ENCODE data around the gene IFT43.

IFT43 gene

DNA sequence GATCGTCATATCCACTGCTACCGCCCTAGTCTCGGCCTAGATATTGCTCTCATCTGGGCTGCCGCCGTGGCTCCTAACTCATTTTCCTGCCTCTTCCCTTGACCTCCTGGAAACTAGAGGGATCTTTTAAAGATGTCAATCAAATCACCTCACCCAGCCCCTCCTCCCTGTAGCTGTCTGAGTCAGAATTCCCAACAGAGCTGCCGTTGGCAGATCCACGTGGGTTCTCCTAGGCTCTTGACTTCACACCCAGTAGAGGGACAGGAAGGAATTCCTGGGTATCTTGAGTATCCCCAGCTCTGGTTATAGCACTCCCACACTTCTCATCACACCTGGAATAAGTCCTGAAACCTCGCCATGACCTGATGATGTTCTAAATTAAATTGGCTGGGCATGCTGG, 15.7 kb upstream of the IFT43 start:
- Histone ChIP-seq H2BK120ac (ENCODE audit: low read depth, low read length) (no peak overlapping the region), H2BK5ac (ENCODE audit: low read depth, low read length, poor library complexity, severe bottlenecking) (no peak overlapping the region), H3K9me3 (ENCODE audit: control insufficient read depth, low read length) (no peaks in the 10 kb centered on the region), H3K4ac (ENCODE audit: low read depth in 1 of 2, low read length in 2 of 2) (no peak overlapping the region), H4K91ac (ENCODE audit: low read length) (no peak overlapping the region), H3K4me2 (ENCODE audit: low read length, poor library complexity, severe bottlenecking) (no peak overlapping the region), H3K79me1 (replicated peaks; ENCODE audit: low read length, poor library complexity, severe bottlenecking) (peaks cover 1% of the 10 kb centered on the region), H2BK12ac (ENCODE audit: low read length in 2 of 2) (no peak overlapping the region), H2AFZ (ENCODE audit: low read depth, low read length) (no peak overlapping the region), H3K23ac (ENCODE audit: low read length in 2 of 2) (no peak overlapping the region), H2AK5ac (ENCODE audit: low read length, severe bottlenecking) (no peak overlapping the region), H3K18ac (ENCODE audit: low read depth in 1 of 2, low read length in 2 of 2) (no peak overlapping the region), H4K8ac (ENCODE audit: low read length) (no peak overlapping the region), H2BK15ac (ENCODE audit: low read depth, poor library complexity, severe bottlenecking) (no peak overlapping the region), H3K9ac (ENCODE audit: low read length) (no peak overlapping the region), H3K27me3 (ENCODE audit: control insufficient read depth in 1 of 2, insufficient read depth in 1 of 2, low read length in 2 of 2) (no peaks in the 10 kb centered on the region), H3K14ac (ENCODE audit: low read length in 2 of 2) (no peak overlapping the region), H3K27ac (ENCODE audit: low read length, poor library complexity, severe bottlenecking) (no peak overlapping the region), H3K4me1 (ENCODE audit: control insufficient read depth, insufficient read depth, low read depth, low read length) (peaks cover 7% of the 10 kb centered on the region), H3K36me3 (ENCODE audit: control insufficient read depth in 1 of 2, insufficient read depth in 2 of 2, low read depth in 1 of 2, low read length in 2 of 2) (peaks cover 21 to 44% of the 10 kb centered on the region in 2 experiments), H3K4me3 (ENCODE audit: insufficient read depth in 1 of 2, low read depth in 1 of 2, low read length in 2 of 2) (no peak overlapping the region)
- no peak for DNase-seq
- WGBS, result 73% methylated on average over 8 of the region's 8 CpGs

DNA sequence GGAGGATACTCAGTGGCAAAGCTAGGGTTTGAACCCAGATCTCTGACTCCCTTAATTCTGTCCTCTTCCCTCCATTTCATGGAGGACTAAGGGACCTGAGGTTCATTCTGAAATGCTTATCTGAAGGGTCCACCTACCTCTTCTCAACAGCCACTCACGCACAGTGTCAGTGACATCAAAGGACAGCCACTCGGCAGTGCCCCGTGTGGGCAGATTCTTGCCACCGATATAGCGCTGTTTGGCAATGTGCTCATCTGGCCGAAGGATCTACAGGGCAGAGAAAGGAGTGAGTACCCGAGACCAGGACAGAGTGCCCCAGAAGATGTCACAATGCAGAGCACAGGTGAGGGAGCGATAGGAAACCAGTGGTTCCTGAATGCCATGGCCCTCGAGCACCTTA, 14.6 kb upstream of the IFT43 start:
- Histone ChIP-seq H3K4ac (ENCODE audit: low read depth in 1 of 2, low read length in 2 of 2) (no peak overlapping the region), H3K9ac (ENCODE audit: low read length) (no peak overlapping the region), H2BK120ac (ENCODE audit: low read depth, low read length) (no peak overlapping the region), H3K18ac (ENCODE audit: low read depth in 1 of 2, low read length in 2 of 2) (no peak overlapping the region), H3K27me3 (ENCODE audit: control insufficient read depth in 1 of 2, insufficient read depth in 1 of 2, low read length in 2 of 2) (no peaks in the 10 kb centered on the region), H3K79me1 (replicated peaks; ENCODE audit: low read length, poor library complexity, severe bottlenecking) (peaks cover 1% of the 10 kb centered on the region), H3K4me3 (ENCODE audit: insufficient read depth in 1 of 2, low read depth in 1 of 2, low read length in 2 of 2) (no peak overlapping the region), H3K4me1 (ENCODE audit: control insufficient read depth, insufficient read depth, low read depth, low read length) (peaks cover 7% of the 10 kb centered on the region), H3K4me2 (ENCODE audit: low read length, poor library complexity, severe bottlenecking) (no peak overlapping the region), H4K91ac (ENCODE audit: low read length) (no peak overlapping the region), H3K9me3 (ENCODE audit: control insufficient read depth, low read length) (no peaks in the 10 kb centered on the region), H3K14ac (ENCODE audit: low read length in 2 of 2) (no peak overlapping the region), H2BK5ac (ENCODE audit: low read depth, low read length, poor library complexity, severe bottlenecking) (no peak overlapping the region), H3K23ac (ENCODE audit: low read length in 2 of 2) (no peak overlapping the region), H2AK5ac (ENCODE audit: low read length, severe bottlenecking) (no peak overlapping the region), H3K27ac (ENCODE audit: low read length, poor library complexity, severe bottlenecking) (no peak overlapping the region), H4K8ac (ENCODE audit: low read length) (no peak overlapping the region), H3K36me3 (ENCODE audit: control insufficient read depth in 1 of 2, insufficient read depth in 2 of 2, low read depth in 1 of 2, low read length in 2 of 2) (peaks cover 19 to 33% of the 10 kb centered on the region in 2 experiments), H2BK12ac (ENCODE audit: low read length in 2 of 2) (no peak overlapping the region), H2AFZ (ENCODE audit: low read depth, low read length) (no peak overlapping the region), H2BK15ac (ENCODE audit: low read depth, poor library complexity, severe bottlenecking) (no peak overlapping the region)
- 87% methylated on average over 9 of the region's 9 CpGs for WGBS
- no peak for DNase-seq

- Histone ChIP-seq H3K27ac (ENCODE audit: low read length, poor library complexity, severe bottlenecking) (no peak overlapping the region), H3K4me3 (ENCODE audit: insufficient read depth in 1 of 2, low read depth in 1 of 2, low read length in 2 of 2) (no peak overlapping the region), H3K18ac (ENCODE audit: low read depth in 1 of 2, low read length in 2 of 2) (no peak overlapping the region), H3K14ac (ENCODE audit: low read length in 2 of 2) (no peak overlapping the region), H3K23ac (ENCODE audit: low read length in 2 of 2) (no peak overlapping the region), H4K91ac (ENCODE audit: low read length) (no peak overlapping the region), H3K9ac (ENCODE audit: low read length) (no peak overlapping the region), H3K4me2 (ENCODE audit: low read length, poor library complexity, severe bottlenecking) (no peak overlapping the region), H3K9me3 (ENCODE audit: control insufficient read depth, low read length) (no peaks in the 10 kb centered on the region), H2BK120ac (ENCODE audit: low read depth, low read length) (no peak overlapping the region), H2BK12ac (ENCODE audit: low read length in 2 of 2) (no peak overlapping the region), H2AFZ (ENCODE audit: low read depth, low read length) (no peak overlapping the region), H3K36me3 (ENCODE audit: control insufficient read depth in 1 of 2, insufficient read depth in 2 of 2, low read depth in 1 of 2, low read length in 2 of 2) (peaks cover 17 to 28% of the 10 kb centered on the region in 2 experiments), H2BK5ac (ENCODE audit: low read depth, low read length, poor library complexity, severe bottlenecking) (no peak overlapping the region), H3K4ac (ENCODE audit: low read depth in 1 of 2, low read length in 2 of 2) (no peak overlapping the region), H3K79me1 (replicated peaks; ENCODE audit: low read length, poor library complexity, severe bottlenecking) (peaks cover 2% of the 10 kb centered on the region), H2BK15ac (ENCODE audit: low read depth, poor library complexity, severe bottlenecking) (no peak overlapping the region), H3K27me3 (ENCODE audit: control insufficient read depth in 1 of 2, insufficient read depth in 1 of 2, low read length in 2 of 2) (no peaks in the 10 kb centered on the region), H4K8ac (ENCODE audit: low read length) (no peak overlapping the region), H3K4me1 (ENCODE audit: control insufficient read depth, insufficient read depth, low read depth, low read length) (peaks cover 7% of the 10 kb centered on the region), H2AK5ac (ENCODE audit: low read length, severe bottlenecking) (no peak overlapping the region)
- no peak for DNase-seq
- WGBS, result 94% methylated on average over 15 of the region's 15 CpGs
Measured at GRCh38 chr14:75971509-75971908, 14.1 kb upstream of the IFT43 start.

GRCh38 chr14:75972801-75973421, 12.7 kb upstream of the IFT43 start:
- peaks cover 6% of the 10 kb centered on the region for H3K79me1 ChIP-seq (replicated peaks; ENCODE audit: low read length, poor library complexity, severe bottlenecking)
- no peak overlapping the region for H2AFZ ChIP-seq (ENCODE audit: low read depth, low read length)
- no peak overlapping the region for H3K4me3 ChIP-seq (ENCODE audit: insufficient read depth in 1 of 2, low read depth in 1 of 2, low read length in 2 of 2)
- no peak overlapping the region for H3K4ac ChIP-seq (ENCODE audit: low read depth in 1 of 2, low read length in 2 of 2)
- H2AK5ac ChIP-seq (ENCODE audit: low read length, severe bottlenecking), result no peak overlapping the region
- no peak overlapping the region for H2BK12ac ChIP-seq (ENCODE audit: low read length in 2 of 2)
- H3K14ac ChIP-seq (ENCODE audit: low read length in 2 of 2), result no peak overlapping the region
- peaks cover 10 to 15% of the 10 kb centered on the region in 2 experiments for H3K36me3 ChIP-seq (ENCODE audit: control insufficient read depth in 1 of 2, insufficient read depth in 2 of 2, low read depth in 1 of 2, low read length in 2 of 2)
- no peaks in the 10 kb centered on the region for H3K27me3 ChIP-seq (ENCODE audit: control insufficient read depth in 1 of 2, insufficient read depth in 1 of 2, low read length in 2 of 2)
- peaks cover 7% of the 10 kb centered on the region for H3K4me1 ChIP-seq (ENCODE audit: control insufficient read depth, insufficient read depth, low read depth, low read length)
- H3K4me2 ChIP-seq (ENCODE audit: low read length, poor library complexity, severe bottlenecking), result no peak overlapping the region
- H2BK120ac ChIP-seq (ENCODE audit: low read depth, low read length), result no peak overlapping the region
- H4K91ac ChIP-seq (ENCODE audit: low read length), result no peak overlapping the region
- no peak overlapping the region for H3K18ac ChIP-seq (ENCODE audit: low read depth in 1 of 2, low read length in 2 of 2)
- DNase-seq, result no peak
- no peaks in the 10 kb centered on the region for H3K9me3 ChIP-seq (ENCODE audit: control insufficient read depth, low read length)
- H2BK15ac ChIP-seq (ENCODE audit: low read depth, poor library complexity, severe bottlenecking), result no peak overlapping the region
- no peak overlapping the region for H2BK5ac ChIP-seq (ENCODE audit: low read depth, low read length, poor library complexity, severe bottlenecking)
- no peak overlapping the region for H3K27ac ChIP-seq (ENCODE audit: low read length, poor library complexity, severe bottlenecking)
- no peak overlapping the region for H4K8ac ChIP-seq (ENCODE audit: low read length)
- no peak overlapping the region for H3K9ac ChIP-seq (ENCODE audit: low read length)
- WGBS, result 58% methylated on average over 7 of the region's 7 CpGs
- no peak overlapping the region for H3K23ac ChIP-seq (ENCODE audit: low read length in 2 of 2)
